ENCODE data around the gene CDK7.

CDK7 gene

DNA sequence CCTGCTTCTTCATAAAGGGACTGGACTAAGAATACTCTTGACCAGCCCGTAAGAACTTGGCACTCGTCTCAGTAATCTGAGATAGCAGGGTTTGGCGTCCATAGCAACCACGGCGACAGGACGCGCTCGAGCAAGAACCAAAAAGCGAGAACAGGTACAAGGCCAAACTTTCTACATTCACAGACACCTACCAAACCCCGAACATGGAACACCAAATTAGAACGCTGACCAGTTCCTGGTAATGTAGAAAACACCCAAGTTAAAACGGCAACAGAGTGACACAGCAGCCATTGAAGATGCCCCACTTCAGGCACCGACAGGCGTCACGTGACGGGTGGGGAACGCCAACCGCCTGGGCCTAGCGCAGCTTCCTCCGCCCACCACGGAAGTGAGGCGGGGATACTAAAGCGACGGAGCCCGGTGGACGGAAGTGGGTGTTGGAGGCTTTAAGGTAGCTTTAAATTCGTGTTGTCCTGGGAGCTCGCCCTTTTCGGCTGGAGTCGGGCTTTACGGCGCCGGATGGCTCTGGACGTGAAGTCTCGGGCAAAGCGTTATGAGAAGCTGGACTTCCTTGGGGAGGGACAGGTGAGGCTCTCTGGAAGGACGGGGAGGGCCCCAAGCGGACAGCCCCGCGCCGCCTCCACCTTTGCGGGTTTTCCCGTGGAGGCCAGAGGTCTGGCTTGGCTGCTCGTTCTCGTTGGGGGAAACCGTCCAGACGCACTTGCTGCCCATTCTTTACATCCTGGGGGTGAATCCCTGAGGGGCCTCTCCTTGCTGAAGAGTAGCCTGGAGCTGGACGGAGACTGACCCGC, at the start of gene CDK7:
Gene CDK7 (plus strand): TSS at position 430 of the 812 bp plus-strand sequence. CDS start 90 bp downstream, at position 520.
- TF ChIP-seq, protein P1, sequence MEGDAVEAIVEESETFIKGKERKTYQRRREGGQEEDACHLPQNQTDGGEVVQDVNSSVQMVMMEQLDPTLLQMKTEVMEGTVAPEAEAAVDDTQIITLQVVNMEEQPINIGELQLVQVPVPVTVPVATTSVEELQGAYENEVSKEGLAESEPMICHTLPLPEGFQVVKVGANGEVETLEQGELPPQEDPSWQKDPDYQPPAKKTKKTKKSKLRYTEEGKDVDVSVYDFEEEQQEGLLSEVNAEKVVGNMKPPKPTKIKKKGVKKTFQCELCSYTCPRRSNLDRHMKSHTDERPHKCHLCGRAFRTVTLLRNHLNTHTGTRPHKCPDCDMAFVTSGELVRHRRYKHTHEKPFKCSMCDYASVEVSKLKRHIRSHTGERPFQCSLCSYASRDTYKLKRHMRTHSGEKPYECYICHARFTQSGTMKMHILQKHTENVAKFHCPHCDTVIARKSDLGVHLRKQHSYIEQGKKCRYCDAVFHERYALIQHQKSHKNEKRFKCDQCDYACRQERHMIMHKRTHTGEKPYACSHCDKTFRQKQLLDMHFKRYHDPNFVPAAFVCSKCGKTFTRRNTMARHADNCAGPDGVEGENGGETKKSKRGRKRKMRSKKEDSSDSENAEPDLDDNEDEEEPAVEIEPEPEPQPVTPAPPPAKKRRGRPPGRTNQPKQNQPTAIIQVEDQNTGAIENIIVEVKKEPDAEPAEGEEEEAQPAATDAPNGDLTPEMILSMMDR (IDR thresholded peaks at IDR 0.05; ENCODE audit: control insufficient read depth, insufficient read depth, low read depth, low read length, missing control alignments), result no peak
- H3K4me3 ChIP-seq (ENCODE audit: control insufficient read depth, low read depth, low read length), result peak within 1 kb of the TSS; percentile 87
- DNase-seq (ENCODE audit: low read depth), result peak; percentile 56

DNA sequence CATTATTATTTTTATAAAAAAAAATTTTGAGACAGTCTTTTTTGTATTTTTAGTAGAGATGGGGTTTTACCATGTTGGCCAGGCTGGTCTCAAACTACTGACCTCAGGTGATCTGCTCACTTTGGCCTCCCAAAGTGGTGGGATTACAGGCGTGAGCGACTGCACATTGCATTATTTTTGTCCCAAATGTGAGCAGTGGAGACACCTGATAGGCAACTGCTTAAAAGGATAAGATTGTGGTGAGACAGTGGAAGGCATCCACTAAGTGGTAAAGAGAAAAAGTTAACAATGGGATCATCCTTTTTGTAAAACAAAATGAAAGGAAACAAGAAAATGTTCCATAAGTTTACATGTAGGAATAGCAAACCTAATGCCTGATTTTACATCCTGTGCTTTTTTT, 47.3 kb upstream of the CDK7 start:
- no peak overlapping the region for H3K4me3 ChIP-seq (ENCODE audit: control insufficient read depth, low read depth, low read length)
- TF ChIP-seq, protein P1 (IDR thresholded peaks at IDR 0.05; ENCODE audit: control insufficient read depth, insufficient read depth, low read depth, low read length, missing control alignments), result no peak
- no peak for DNase-seq (ENCODE audit: low read depth)

GRCh38 chr5:69188811-69189161, 45.9 kb upstream of the CDK7 start:
- TF ChIP-seq, protein P1 (IDR thresholded peaks at IDR 0.05; ENCODE audit: control insufficient read depth, insufficient read depth, low read depth, low read length, missing control alignments), result no peak
- peak overlapping the region; percentile 74 for H3K4me3 ChIP-seq (ENCODE audit: control insufficient read depth, low read depth, low read length)
- DNase-seq (ENCODE audit: low read depth), result no peak

GRCh38 chr5:69189162-69190086, 45.3 kb upstream of the CDK7 start, which contains the start of gene CENPH:
TSS of gene CENPH (plus strand) at chr5:69189583. CDS start at chr5:69189635, 52 bp downstream.
- DNase-seq (ENCODE audit: low read depth), result peak; percentile 49
- TF ChIP-seq, protein P1 (IDR thresholded peaks at IDR 0.05; ENCODE audit: control insufficient read depth, insufficient read depth, low read depth, low read length, missing control alignments), result no peak
- peak within 1 kb of the TSS; percentile 74 for H3K4me3 ChIP-seq (ENCODE audit: control insufficient read depth, low read depth, low read length)

DNA sequence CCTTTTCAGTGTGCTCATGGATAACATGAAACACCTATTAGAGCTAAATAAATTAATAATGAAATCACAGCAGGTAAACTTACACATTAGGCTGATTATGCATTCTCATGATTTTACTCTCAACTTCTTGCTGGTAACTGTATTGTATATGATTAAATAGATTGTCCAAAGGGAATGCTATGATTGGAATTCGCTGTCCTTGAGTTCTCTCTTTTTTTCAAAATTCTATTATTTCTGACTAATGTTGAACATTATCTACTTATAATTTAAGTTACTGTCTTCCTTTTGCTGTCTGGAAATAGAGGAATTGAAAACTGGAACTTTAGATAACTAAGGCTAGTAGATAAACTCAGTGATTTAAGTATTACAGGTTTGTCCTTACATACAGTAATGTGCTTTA, 32.2 kb upstream of the CDK7 start:
- no peak for DNase-seq (ENCODE audit: low read depth)
- TF ChIP-seq, protein P1 (IDR thresholded peaks at IDR 0.05; ENCODE audit: control insufficient read depth, insufficient read depth, low read depth, low read length, missing control alignments), result no peak
- H3K4me3 ChIP-seq (ENCODE audit: control insufficient read depth, low read depth, low read length), result no peak overlapping the region

DNA sequence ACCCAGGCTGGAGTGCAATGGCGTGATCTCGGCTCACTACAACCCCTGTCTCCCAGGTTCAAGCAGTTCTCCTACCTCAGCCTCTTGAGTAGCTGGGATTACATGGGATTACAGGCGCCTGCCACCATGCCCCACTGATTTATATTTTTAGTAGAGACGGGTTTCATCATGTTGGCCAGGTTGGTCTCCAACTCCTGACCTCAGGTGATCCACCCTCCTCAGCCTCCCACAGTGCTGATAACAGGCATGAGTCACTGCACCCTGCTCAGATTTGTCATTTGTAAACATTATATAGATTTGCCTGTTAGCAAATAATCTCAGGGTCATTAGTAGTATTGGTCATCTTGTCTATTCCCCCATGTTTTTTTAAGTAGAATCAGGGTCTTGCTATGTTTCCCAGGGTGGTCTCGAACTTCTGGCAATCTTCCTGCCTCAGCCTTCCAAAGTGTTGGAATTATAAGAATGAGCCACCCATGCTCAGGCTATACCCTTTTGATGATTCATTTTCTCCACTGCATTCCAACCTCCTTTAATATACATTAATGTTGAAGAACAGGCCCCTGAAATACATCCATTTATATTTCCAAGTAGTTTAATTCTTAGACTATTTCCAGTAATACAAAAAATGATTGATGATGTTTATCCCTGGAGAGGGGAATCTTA, 28.0 kb upstream of the CDK7 start:
- DNase-seq (ENCODE audit: low read depth), result no peak
- TF ChIP-seq, protein P1 (IDR thresholded peaks at IDR 0.05; ENCODE audit: control insufficient read depth, insufficient read depth, low read depth, low read length, missing control alignments), result no peak
- no peak overlapping the region for H3K4me3 ChIP-seq (ENCODE audit: control insufficient read depth, low read depth, low read length)

All from AG09309 (cell line).